Activated CD8-positive, alpha-beta memory T cell treated with anti-CD3 and anti-CD28 coated beads for 24 hours (primary cell): ENCODE results near the gene ZNF362.

Source experiments
- DNase-seq: peaks from one replicate; pipeline ENCODE4 v3.0.0-alpha.2; 2020

Gene ZNF362

GRCh38 chr1:33269621-33270020 lies 13.3 kb downstream of the ZNF362 start:
- DNase-seq, result no peak

- no peak for DNase-seq
These were observed 14.1 kb downstream of the ZNF362 start for GRCh38 chr1:33270379-33270778.

GRCh38 chr1:33270808-33271465 lies 14.6 kb downstream of the ZNF362 start:
- no peak for DNase-seq

- DNase-seq, result no peak
These were observed 15.6 kb downstream of the ZNF362 start for GRCh38 chr1:33271666-33272505.

- DNase-seq, result no peak
These were observed 16.2 kb downstream of the ZNF362 start for GRCh38 chr1:33272509-33272908.

GRCh38 chr1:33272930-33273329 lies 16.6 kb downstream of the ZNF362 start:
- DNase-seq, result no peak

DNA sequence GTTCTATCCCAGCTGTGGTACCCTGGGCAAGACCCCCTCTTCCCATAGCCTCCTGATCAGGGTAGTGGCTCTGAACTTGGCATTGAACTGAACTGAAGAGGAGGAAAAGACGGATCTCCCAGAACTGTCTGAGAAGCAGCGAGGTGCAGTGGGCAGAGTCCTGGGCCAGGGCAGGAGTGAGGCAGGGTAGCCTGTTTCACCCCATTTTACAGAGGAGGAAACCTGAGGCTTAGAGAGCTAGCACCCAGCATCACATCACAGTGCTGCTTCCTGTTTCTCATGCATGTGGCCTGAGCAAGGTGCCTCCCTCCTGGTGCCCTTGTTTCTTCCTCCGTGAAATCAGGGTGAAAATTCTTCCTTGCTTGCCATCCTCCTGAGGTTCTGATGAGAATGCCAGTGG lies 17.1 kb downstream of the ZNF362 start:
- no peak for DNase-seq

DNA sequence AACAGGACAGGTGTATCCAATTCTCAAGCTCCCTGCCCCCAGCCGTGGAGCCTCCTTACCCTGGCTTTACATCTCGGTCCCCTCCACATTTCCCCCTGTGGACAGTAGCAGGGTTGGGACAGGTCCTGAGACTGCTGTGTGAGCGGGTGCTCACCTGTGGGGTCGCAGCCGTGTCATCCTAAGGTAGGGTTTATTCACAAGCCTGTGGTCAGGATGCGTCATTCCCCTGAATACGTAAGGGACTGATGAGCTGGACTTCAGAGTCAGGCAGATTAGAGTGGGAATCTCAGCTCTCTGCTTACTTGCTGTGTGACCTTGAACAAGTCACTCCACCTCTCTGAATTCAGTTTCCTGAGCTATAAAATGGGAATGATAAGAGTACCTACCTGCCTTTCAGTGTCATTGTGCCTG lies 17.7 kb downstream of the ZNF362 start:
- no peak for DNase-seq

DNA sequence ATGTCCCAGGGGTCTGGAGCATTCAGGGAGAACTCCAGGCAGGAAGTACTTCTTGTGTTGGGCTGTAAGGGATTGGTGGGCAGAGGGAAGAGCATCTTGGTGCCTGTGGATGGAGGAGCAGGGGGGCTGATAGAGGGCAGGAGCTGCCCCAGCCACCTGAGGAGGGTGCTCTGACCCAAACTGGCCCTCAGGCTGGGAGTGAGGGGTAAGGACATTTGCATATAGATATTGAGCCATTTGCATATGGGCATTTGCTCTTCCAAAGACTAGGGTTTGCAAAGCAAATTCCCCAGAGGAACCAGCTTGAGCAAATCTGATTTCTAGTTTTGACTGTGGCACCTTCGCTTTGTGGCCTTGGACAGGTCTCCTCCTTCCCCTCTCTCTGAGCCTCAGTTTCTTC lies 18.2 kb downstream of the ZNF362 start:
- DNase-seq, result no peak

GRCh38 chr1:33275195-33275594 lies 18.9 kb downstream of the ZNF362 start:
- DNase-seq, result no peak

DNA sequence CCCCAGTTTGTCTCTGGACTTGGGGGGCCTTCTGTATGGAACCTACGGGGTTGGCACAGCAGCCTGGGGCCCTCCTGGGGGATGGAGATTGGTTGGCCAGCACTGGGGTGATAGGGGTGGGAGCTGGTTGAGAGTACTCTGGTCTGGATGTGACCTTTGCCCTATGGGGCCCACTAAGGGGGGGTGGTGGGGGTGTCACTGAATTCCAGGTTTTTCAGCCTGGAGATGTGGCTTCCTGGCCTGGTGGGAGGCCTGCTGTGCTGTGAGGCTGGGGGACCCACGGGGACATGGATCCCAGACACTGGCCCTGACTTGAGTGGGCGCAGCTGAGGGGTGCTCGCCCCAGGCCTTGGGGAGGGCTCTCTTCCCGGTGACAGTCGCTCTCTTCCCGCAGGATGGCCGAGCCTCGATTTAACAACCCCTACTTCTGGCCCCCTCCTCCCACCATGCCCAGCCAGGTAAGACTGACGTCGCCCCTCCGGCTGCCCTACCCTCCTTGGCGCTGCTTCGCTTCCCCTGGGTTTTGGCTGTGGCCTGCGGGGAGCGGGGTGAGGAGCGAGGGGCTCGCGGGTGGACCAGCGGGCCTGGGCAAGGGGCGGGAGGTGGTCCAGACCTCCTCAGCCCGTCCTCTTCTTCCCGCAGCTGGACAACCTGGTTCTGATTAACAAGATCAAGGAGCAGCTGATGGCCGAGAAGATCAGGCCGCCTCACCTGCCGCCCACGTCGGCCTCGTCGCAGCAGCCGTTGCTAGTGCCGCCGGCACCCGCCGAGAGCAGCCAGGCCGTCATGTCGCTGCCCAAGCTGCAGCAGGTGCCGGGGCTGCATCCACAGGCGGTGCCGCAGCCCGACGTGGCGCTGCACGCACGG lies 19.6 kb downstream of the ZNF362 start:
- no peak for DNase-seq

- DNase-seq, result no peak
These were observed 20.4 kb downstream of the ZNF362 start for GRCh38 chr1:33276573-33277298.

- DNase-seq, result no peak
These were observed 21.3 kb downstream of the ZNF362 start for GRCh38 chr1:33277488-33278084.

DNA sequence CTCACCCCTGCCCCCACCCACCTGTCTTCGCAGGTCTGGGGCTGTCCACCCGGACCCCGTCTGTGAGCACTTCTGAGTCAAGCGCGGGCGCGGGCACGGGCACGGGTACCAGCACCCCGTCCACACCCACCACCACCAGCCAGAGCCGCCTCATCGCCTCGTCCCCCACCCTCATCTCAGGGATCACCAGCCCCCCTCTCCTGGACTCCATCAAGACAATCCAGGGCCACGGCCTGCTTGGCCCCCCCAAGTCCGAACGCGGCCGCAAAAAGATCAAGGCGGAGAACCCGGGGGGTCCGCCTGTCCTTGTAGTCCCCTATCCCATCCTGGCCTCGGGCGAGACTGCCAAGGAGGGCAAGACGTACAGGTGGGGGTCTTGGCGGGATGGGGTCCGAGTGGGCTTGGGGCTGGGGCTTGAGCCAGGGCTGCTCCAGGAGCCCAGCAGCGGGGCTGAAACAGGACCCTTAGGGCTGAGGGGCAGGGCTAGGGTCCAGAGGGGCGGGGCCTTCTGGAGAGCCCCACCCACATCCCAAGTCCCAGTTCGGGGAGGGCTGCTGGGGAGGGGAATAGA lies 23.9 kb downstream of the ZNF362 start:
- no peak for DNase-seq

GRCh38 chr1:33281554-33282303 lies 25.4 kb downstream of the ZNF362 start:
- DNase-seq, result no peak

- DNase-seq, result no peak
These were observed 26.5 kb downstream of the ZNF362 start for GRCh38 chr1:33282791-33283190.

GRCh38 chr1:33284049-33284448 lies 27.8 kb downstream of the ZNF362 start:
- DNase-seq, result no peak

DNA sequence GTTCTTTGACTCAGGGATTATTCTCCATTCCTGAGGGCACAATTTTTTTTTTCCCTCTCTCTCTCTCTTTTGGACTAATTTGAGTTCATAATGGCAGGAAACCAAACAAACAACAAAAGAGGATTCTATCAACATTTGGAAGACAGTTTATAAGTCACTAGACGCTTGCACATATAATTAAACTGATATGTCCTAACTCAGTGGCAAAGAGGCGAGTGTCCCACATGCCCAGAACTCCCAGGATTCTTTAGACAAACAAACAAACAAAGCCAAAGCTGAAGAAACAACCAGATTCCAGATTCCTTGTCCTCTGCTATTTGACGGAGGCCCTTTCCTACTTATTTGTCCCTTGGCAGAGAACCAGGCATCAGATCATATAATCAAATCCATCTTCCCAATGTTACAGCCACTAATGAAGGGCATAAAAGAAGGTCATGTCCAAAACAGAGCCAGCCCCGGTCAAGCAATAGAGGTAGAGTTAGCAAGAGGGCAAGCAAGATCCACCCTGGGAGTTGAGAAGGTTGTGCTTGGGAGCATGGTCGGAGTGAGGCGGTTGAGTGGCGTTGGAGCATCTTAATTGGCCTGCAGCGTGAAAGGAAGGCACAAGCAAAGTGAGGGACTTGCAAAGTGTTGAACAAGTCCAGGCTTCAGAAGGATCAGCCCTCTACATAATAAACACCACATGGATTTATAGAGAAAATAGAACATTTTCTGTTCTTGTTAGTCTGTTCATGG lies 30.3 kb downstream of the ZNF362 start:
- no peak for DNase-seq

- no peak for DNase-seq
These were observed 31.0 kb downstream of the ZNF362 start for GRCh38 chr1:33287317-33287716.
